OCI-LY3 (cell line): Measurements from ENCODE around the gene GAMT.

ENCODE experiments used
- CTCF ChIP-seq: fragments of 200-600, 300-600 bp; sonication (generic); IDR thresholded peaks from 2 replicates; pipeline ENCODE4 v1.5.1; 2014; ENCODE audit warnings: antibody characterized with exemption, low read length, low read depth
- EZH2phosphoT487 ChIP-seq: fragments of 200-600 bp; shearing (Covaris generic); IDR thresholded peaks from 2 replicates; pipeline ENCODE4 v1.6.1; 2018; ENCODE audit warnings: antibody characterized with exemption, mixed run types, low read depth

GRCh38 chr19:1418951-1419738 is 17.8 kb upstream of the GAMT start:
- TF ChIP-seq CTCF (no peak), EZH2phosphoT487 (no peak)
